K562 (cell line): ENCODE data around the gene C3. TPM values are rescaled to one million over a fixed set of nuclear protein-coding genes. Genes with fewer than 3 reads are reported as not detected.

Source experiments
- AFF1 ChIP-seq, 2 experiments: fragments of 450-650 bp; IDR thresholded peaks; 2 replicates each; pipeline ENCODE4 v1.6.1; 2018; ENCODE audit warnings: mild to moderate bottlenecking in 2 of 2, low read depth in 1 of 2; ENCODE audit not compliant: partially characterized antibody in 2 of 2
- CCNT2 ChIP-seq: IDR thresholded peaks from 2 replicates; pipeline ENCODE4 v1.6.1; 2011; ENCODE audit warnings: borderline replicate concordance, low read depth, mild to moderate bottlenecking, moderate library complexity, mixed read lengths, low read length; ENCODE audit not compliant: insufficient read length; ENCODE audit errors: extremely low read depth
- CXXC5 ChIP-seq: fragments of 250-450 bp; sonication (Bioruptor Pico); IDR thresholded peaks from 2 replicates; pipeline ENCODE4 v1.8.0; 2022; ENCODE audit warnings: inconsistent platforms, mild to moderate bottlenecking, moderate library complexity
- HDAC2 ChIP-seq: fragments of 450-650 bp; IDR thresholded peaks from 2 replicates; pipeline ENCODE4 v1.6.1; 2016; ENCODE audit warnings: mild to moderate bottlenecking
- ILK ChIP-seq: fragments of 450-650 bp; IDR thresholded peaks from 2 replicates; pipeline ENCODE4 v1.6.1; 2016; ENCODE audit warnings: missing genetic modification characterization, low read depth, mild to moderate bottlenecking, missing compliant biosample characterization, moderate library complexity, borderline replicate concordance
- MAFK ChIP-seq: IDR thresholded peaks from 2 replicates; pipeline ENCODE4 v1.6.1; 2011; ENCODE audit warnings: low read length, improper control_type of control experiment
- MYNN ChIP-seq, 2 experiments: sonication (generic); formaldehyde crosslinking in 1 of 2; IDR thresholded peaks; 2 replicates each; pipeline versions ENCODE4 v1.5.0 to v1.6.1; 2016 to 2020; ENCODE audit warnings: antibody characterized with exemption in 1 of 2, missing genetic modification reagents in 1 of 2
- NFXL1 ChIP-seq: fragments of 450-650 bp; formaldehyde crosslinking; IDR thresholded peaks from 2 replicates; pipeline ENCODE4 v1.4.0; 2021; ENCODE audit warnings: mild to moderate bottlenecking
- NR3C1 ChIP-seq: sonication (generic); formaldehyde crosslinking; IDR thresholded peaks from 2 replicates; pipeline ENCODE4 v1.8.1; 2022; ENCODE audit warnings: missing genetic modification reagents
- PML ChIP-seq: IDR thresholded peaks from 2 replicates; pipeline ENCODE4 v1.6.1; 2012; ENCODE audit warnings: low read length, inconsistent platforms
- SIN3A ChIP-seq, 2 experiments: fragments of 150-350 bp in 1 of 2; IDR thresholded peaks; 2 replicates each; pipeline ENCODE4 v1.6.1; 2011 to 2016; ENCODE audit warnings: borderline replicate concordance in 2 of 2, low read depth in 2 of 2, low read length in 2 of 2, mild to moderate bottlenecking in 2 of 2, moderate library complexity in 2 of 2; ENCODE audit not compliant: control insufficient read depth in 1 of 2
- TCF7 ChIP-seq: sonication (generic); IDR thresholded peaks from 2 replicates; pipeline ENCODE4 v1.6.1; 2016; ENCODE audit warnings: antibody characterized with exemption, borderline replicate concordance
- TFAP4 ChIP-seq: sonication (generic); formaldehyde crosslinking; IDR thresholded peaks from 2 replicates; pipeline ENCODE4 v1.8.0; 2022; ENCODE audit warnings: missing genetic modification reagents, mild to moderate bottlenecking, moderate library complexity, borderline replicate concordance
- ZNF253 ChIP-seq: fragments of 250-450 bp; sonication (Bioruptor Pico); conservative IDR thresholded peaks from 2 replicates; pipeline ENCODE4 v1.6.1; 2021; ENCODE audit warnings: mild to moderate bottlenecking
- ZSCAN32 ChIP-seq: fragments of 450-650 bp; formaldehyde crosslinking; IDR thresholded peaks from 2 replicates; pipeline ENCODE4 v1.4.0; 2020; ENCODE audit warnings: mild to moderate bottlenecking, moderate library complexity
- polyA plus RNA-seq, 8 experiments: library from polyadenylated mRNA; depleted of rRNA in 4 of 8; stranded (reverse) in 5 of 8; unstranded in 3 of 8; fragments of >200 nt; fragmentation: Nextera tagmentation in 2 of 8; fragmentation: Illumina TruSeq in 1 of 8; extraction: Ambion mirVana in 2 of 8; extraction: Trizol in 1 of 8; gene quantifications; 2 replicates each; pipeline versions ENCODE4 v1.2.1 to v1.2.3, GENCODE V29; 2011 to 2014; ENCODE audit warnings: inconsistent platforms in 1 of 8, missing spikeins in 1 of 8
- total RNA-seq, 7 experiments: library from RNA; depleted of rRNA in 6 of 7; stranded (reverse); fragments of >200 nt in 6 of 7; fragmentation: Illumina TruSeq in 2 of 7; extraction: Trizol in 2 of 7; gene quantifications; 2 replicates each; pipeline versions ENCODE4 v1.2.1 to v1.2.3, GENCODE V29; 2011 to 2021; ENCODE audit warnings: low replicate concordance in 1 of 7
- TF ChIP-seq, protein P1 (sequence below): fragments of 250-450 bp; sonication (Bioruptor Pico); IDR thresholded peaks from 2 replicates; pipeline ENCODE4 v1.4.0; 2020
- TF ChIP-seq, protein P2 (sequence below): fragments of 450-650 bp; formaldehyde crosslinking; IDR thresholded peaks from 2 replicates; pipeline ENCODE4 v1.4.0; 2020; ENCODE audit warnings: mild to moderate bottlenecking

Gene C3
- total and polyA plus RNA-seq, 9 of the 15 experiments (the other 6 are each of a cell fraction or from before 2014, with no cell fraction given): 0.59 to 10.6 (median 2.2) TPM

- TF ChIP-seq MAFK: no peak
- TF ChIP-seq NFXL1 (CRISPR knock-in tag): no peak
- TF ChIP-seq, protein P1, sequence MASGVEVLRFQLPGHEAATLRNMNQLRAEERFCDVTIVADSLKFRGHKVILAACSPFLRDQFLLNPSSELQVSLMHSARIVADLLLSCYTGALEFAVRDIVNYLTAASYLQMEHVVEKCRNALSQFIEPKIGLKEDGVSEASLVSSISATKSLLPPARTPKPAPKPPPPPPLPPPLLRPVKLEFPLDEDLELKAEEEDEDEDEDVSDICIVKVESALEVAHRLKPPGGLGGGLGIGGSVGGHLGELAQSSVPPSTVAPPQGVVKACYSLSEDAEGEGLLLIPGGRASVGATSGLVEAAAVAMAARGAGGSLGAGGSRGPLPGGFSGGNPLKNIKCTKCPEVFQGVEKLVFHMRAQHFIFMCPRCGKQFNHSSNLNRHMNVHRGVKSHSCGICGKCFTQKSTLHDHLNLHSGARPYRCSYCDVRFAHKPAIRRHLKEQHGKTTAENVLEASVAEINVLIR (CRISPR knock-in tag): 0 out of 2 replicates have a peak, but pooled peaks have one; percentile 31
- TF ChIP-seq CCNT2: peak; percentile 42
- TF ChIP-seq PML: no peak
- no peak for TF ChIP-seq ZNF253
- TF ChIP-seq SIN3A (IDR thresholded peaks at IDR 0.05; ENCODE audit: borderline replicate concordance in 2 of 2, control insufficient read depth in 1 of 2, low read depth in 2 of 2, low read length in 2 of 2): peak in 1 of 2 experiments; percentile 46; a peak in 1 of 4 replicates
- TF ChIP-seq ILK (tag): no peak
- 0 out of 2 replicates have a peak, but pooled peaks have one; percentile 29 for TF ChIP-seq HDAC2
- no peak for TF ChIP-seq AFF1 (IDR thresholded peaks at IDR 0.05; ENCODE audit: low read depth in 1 of 2, partially characterized antibody in 2 of 2)
- TF ChIP-seq ZSCAN32 (CRISPR knock-in tag): no peak
- TF ChIP-seq MYNN (IDR thresholded peaks at IDR 0.05): no peak; the same call in 1 of the 2 replicates
- TF ChIP-seq MYNN (CRISPR knock-in tag; IDR thresholded peaks at IDR 0.05): no peak
- TF ChIP-seq TCF7: no peak
- no peak; the same call in none of the 2 replicates for TF ChIP-seq CXXC5 (CRISPR knock-in tag)
- peak; percentile 58; the same call in 1 of the 2 replicates for TF ChIP-seq TFAP4
- TF ChIP-seq, protein P2, sequence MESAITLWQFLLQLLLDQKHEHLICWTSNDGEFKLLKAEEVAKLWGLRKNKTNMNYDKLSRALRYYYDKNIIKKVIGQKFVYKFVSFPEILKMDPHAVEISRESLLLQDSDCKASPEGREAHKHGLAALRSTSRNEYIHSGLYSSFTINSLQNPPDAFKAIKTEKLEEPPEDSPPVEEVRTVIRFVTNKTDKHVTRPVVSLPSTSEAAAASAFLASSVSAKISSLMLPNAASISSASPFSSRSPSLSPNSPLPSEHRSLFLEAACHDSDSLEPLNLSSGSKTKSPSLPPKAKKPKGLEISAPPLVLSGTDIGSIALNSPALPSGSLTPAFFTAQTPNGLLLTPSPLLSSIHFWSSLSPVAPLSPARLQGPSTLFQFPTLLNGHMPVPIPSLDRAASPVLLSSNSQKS (CRISPR knock-in tag): no peak
- no peak for TF ChIP-seq NR3C1
Measured at GRCh38 chr19:6767357-6768235, 47.1 kb upstream of the C3 start, which contains the start of gene SH2D3A (continued).
